Measurements from ENCODE around the gene SERPINB5. TPM values are rescaled to one million over a fixed set of nuclear protein-coding genes. Genes with fewer than 3 reads are reported as not detected.

SERPINB5 gene
- total RNA-seq, 1 donor from 2014 or later: not detected

DNA sequence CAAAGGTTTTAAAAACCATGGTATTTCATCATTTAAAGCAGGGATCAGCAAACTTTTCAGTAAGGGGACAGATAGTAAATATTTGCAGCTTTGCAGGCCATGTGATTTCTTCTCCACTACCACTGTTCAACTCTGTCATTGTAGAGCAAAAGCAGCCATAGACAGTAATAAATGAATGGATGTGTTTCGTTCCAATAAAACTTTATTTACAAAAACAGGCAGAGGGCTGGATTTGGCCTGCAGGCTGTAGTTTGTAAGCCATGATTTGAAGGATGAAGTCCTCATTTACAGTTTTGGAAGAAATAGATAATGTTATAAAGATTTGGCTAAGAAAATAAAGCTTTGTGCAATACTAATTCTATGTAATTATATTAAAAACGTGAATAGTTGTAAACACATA lies 67.3 kb downstream of the SERPINB5 start:
- peaks cover 8% of the 10 kb centered on the region for H3K4me1 ChIP-seq
- H3K9me3 ChIP-seq (ENCODE audit: low read depth): no peaks in the 10 kb centered on the region
- peaks cover under 1% of the 10 kb centered on the region for H3K9me3 Mint-ChIP-seq
- H3K4me3 ChIP-seq: no peak overlapping the region
- H3F3A ChIP-seq (ENCODE audit: low read depth): no peaks in the 10 kb centered on the region
- no peak for DNase-seq (ENCODE audit: low spot score)
- no peaks in the 10 kb centered on the region for H3K79me2 ChIP-seq (ENCODE audit: low read depth)
- H3K27me3 ChIP-seq: no peaks in the 10 kb centered on the region
- no peaks in the 10 kb centered on the region for H4K20me1 ChIP-seq (ENCODE audit: low read depth)
- TF ChIP-seq EZH2 (IDR thresholded peaks at IDR 0.05): no peak
- no peak overlapping the region for H2AFZ ChIP-seq (replicated peaks)
- H3K4me2 ChIP-seq: no peak overlapping the region
- no peak overlapping the region for H3K27ac ChIP-seq
- H3K4me3 Mint-ChIP-seq: no peak overlapping the region
- H3K4me1 Mint-ChIP-seq: peaks cover 21% of the 10 kb centered on the region
- no peaks in the 10 kb centered on the region for H3K36me3 ChIP-seq
- no peaks in the 10 kb centered on the region for H3K27me3 Mint-ChIP-seq (ENCODE audit: insufficient read depth, low read depth)
- no peaks in the 10 kb centered on the region for H3K36me3 Mint-ChIP-seq
- no peak overlapping the region for H3K9ac ChIP-seq
- no peak overlapping the region for H3K27ac Mint-ChIP-seq

DNA sequence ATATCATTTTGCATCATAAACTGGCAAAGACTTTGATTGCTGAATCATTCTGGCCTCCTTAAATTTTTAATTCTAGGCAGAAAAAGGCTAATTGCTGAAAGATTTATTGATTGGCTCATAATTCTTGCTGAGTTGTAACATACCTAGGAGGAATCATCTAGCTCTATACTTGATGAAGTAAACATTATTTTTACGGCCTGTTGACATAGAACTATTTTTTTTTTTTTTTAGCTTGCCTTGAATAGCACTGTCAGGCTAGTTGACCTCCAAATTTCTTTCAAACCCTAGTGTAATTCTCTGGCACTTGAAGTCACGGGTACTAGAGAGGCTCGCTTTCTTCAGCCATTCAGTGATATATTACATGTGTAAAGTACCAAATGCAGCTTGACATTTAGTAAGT lies 68.2 kb downstream of the SERPINB5 start:
- H3K9me3 Mint-ChIP-seq: no peaks in the 10 kb centered on the region
- no peaks in the 10 kb centered on the region for H3F3A ChIP-seq (ENCODE audit: low read depth)
- no peaks in the 10 kb centered on the region for H3K27me3 Mint-ChIP-seq (ENCODE audit: insufficient read depth, low read depth)

DNA sequence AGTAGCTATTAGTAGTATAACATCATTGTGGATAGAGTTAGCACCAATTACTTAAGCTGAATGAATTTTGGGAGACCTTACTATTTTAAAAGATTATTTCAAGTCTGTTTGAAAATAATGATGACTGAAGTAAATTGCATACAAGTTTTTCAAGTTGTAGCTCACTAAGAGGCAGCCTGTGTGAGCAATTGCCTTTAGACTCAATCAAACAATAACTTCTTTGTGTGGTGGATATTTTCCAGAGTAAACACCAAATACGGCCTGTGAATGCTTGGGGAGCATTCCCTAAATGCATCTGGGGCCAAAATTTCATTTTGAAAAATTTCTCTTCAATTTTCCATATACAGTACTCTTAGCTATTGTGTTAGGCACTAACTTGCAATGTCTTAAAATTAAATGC lies 73.3 kb downstream of the SERPINB5 start:
- H3K27ac Mint-ChIP-seq: no peak overlapping the region

More for the DNA sequence above, 68.2 kb downstream of the SERPINB5 start:
- Histone ChIP-seq H3K9ac (no peak overlapping the region), H3K4me3 (no peak overlapping the region), H3K79me2 (ENCODE audit: low read depth) (no peaks in the 10 kb centered on the region), H3K4me1 (peaks cover 5% of the 10 kb centered on the region), H3K27ac (no peak overlapping the region), H3K27me3 (no peaks in the 10 kb centered on the region), H4K20me1 (ENCODE audit: low read depth) (no peaks in the 10 kb centered on the region), H3K9me3 (ENCODE audit: low read depth) (no peaks in the 10 kb centered on the region), H2AFZ (replicated peaks) (no peak overlapping the region), H3K36me3 (no peaks in the 10 kb centered on the region), H3K4me2 (no peak overlapping the region)
- no peak for DNase-seq (ENCODE audit: low spot score)
- Mint-ChIP-seq H3K36me3 (no peaks in the 10 kb centered on the region), H3K4me1 (peaks cover 11% of the 10 kb centered on the region), H3K27ac (no peak overlapping the region), H3K4me3 (no peak overlapping the region)
- no peak for TF ChIP-seq EZH2 (IDR thresholded peaks at IDR 0.05)

DNA sequence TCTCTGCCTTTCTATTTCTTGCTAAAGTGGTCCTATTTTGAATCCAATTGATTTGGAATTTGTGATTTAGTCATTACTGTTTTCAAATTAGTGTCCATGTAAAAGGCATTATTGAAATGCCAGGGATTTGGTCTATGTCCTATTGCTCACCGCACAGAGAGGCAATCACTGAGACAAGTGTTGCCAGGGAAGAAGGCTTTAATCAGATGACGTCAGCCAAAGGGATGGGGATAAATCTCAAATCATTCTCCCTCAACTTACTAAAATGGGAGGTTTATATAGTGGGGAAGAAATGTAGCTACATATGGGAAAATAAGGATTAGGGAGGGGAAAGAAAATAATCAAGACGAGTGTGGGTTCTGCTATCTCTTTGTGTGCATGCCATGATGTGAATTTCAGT lies 75.0 kb downstream of the SERPINB5 start:
- no peak overlapping the region for H3K27ac Mint-ChIP-seq

More for the DNA sequence above, 73.3 kb downstream of the SERPINB5 start:
- TF ChIP-seq EZH2phosphoT487 (IDR thresholded peaks at IDR 0.05) (no peak), EZH2 (IDR thresholded peaks at IDR 0.05) (no peak)
- TF ChIP-seq, protein P1, sequence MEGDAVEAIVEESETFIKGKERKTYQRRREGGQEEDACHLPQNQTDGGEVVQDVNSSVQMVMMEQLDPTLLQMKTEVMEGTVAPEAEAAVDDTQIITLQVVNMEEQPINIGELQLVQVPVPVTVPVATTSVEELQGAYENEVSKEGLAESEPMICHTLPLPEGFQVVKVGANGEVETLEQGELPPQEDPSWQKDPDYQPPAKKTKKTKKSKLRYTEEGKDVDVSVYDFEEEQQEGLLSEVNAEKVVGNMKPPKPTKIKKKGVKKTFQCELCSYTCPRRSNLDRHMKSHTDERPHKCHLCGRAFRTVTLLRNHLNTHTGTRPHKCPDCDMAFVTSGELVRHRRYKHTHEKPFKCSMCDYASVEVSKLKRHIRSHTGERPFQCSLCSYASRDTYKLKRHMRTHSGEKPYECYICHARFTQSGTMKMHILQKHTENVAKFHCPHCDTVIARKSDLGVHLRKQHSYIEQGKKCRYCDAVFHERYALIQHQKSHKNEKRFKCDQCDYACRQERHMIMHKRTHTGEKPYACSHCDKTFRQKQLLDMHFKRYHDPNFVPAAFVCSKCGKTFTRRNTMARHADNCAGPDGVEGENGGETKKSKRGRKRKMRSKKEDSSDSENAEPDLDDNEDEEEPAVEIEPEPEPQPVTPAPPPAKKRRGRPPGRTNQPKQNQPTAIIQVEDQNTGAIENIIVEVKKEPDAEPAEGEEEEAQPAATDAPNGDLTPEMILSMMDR (IDR thresholded peaks at IDR 0.05): no peak
- DNase-seq (ENCODE audit: low spot score): no peak
- H3K27me3 Mint-ChIP-seq (ENCODE audit: insufficient read depth, low read depth): no peaks in the 10 kb centered on the region
- Histone ChIP-seq H3F3A (ENCODE audit: low read depth) (no peaks in the 10 kb centered on the region), H4K20me1 (ENCODE audit: low read depth) (no peaks in the 10 kb centered on the region), H3K27ac (no peak overlapping the region), H3K4me2 (no peak overlapping the region), H2AFZ (replicated peaks) (no peak overlapping the region), H3K36me3 (no peaks in the 10 kb centered on the region), H3K79me2 (ENCODE audit: low read depth) (no peaks in the 10 kb centered on the region), H3K9ac (no peak overlapping the region), H3K9me3 (ENCODE audit: low read depth) (no peaks in the 10 kb centered on the region), H3K27me3 (no peaks in the 10 kb centered on the region), H3K4me3 (no peak overlapping the region), H3K4me1 (no peaks in the 10 kb centered on the region)
- H3K4me1 Mint-ChIP-seq: peaks cover 4% of the 10 kb centered on the region
- H3K36me3 Mint-ChIP-seq: no peaks in the 10 kb centered on the region
- no peaks in the 10 kb centered on the region for H3K9me3 Mint-ChIP-seq
- no peak overlapping the region for H3K4me3 Mint-ChIP-seq

More for the DNA sequence above, 75.0 kb downstream of the SERPINB5 start:
- Mint-ChIP-seq H3K4me1 (peaks cover 4% of the 10 kb centered on the region), H3K27me3 (ENCODE audit: insufficient read depth, low read depth) (no peaks in the 10 kb centered on the region), H3K9me3 (no peaks in the 10 kb centered on the region), H3K4me3 (no peak overlapping the region), H3K36me3 (no peaks in the 10 kb centered on the region)
- Histone ChIP-seq H3K36me3 (no peaks in the 10 kb centered on the region), H3K9ac (no peak overlapping the region), H3K4me2 (no peak overlapping the region), H3F3A (ENCODE audit: low read depth) (no peaks in the 10 kb centered on the region), H3K79me2 (ENCODE audit: low read depth) (no peaks in the 10 kb centered on the region), H3K27me3 (no peaks in the 10 kb centered on the region), H3K4me3 (no peak overlapping the region), H2AFZ (replicated peaks) (no peak overlapping the region), H3K9me3 (ENCODE audit: low read depth) (no peaks in the 10 kb centered on the region), H3K4me1 (no peaks in the 10 kb centered on the region), H4K20me1 (ENCODE audit: low read depth) (no peaks in the 10 kb centered on the region), H3K27ac (no peak overlapping the region)
- TF ChIP-seq, protein P1 (IDR thresholded peaks at IDR 0.05): no peak
- TF ChIP-seq EZH2 (IDR thresholded peaks at IDR 0.05) (no peak), EZH2phosphoT487 (IDR thresholded peaks at IDR 0.05) (no peak)
- DNase-seq (ENCODE audit: low spot score): no peak

Measured in neural progenitor cell (in vitro differentiated cells).